HG03025 (cell line): ENCODE data around the gene PTPRC.

Source experiments
- ATAC-seq: cut with Tn5 transposase; IDR thresholded peaks from one replicate; pipeline ENCODE4 v1.9.1; 2021; ENCODE audit warnings: mild to moderate bottlenecking, moderate library complexity; ENCODE audit not compliant: unreplicated experiment, low FRiP score

Gene PTPRC

GRCh38 chr1:198619375-198620140 is 19.3 kb upstream of the PTPRC start:
- no peak for ATAC-seq

- ATAC-seq, result no peak
These were observed 18.6 kb upstream of the PTPRC start for GRCh38 chr1:198620218-198620617.

GRCh38 chr1:198620951-198621824 is 17.7 kb upstream of the PTPRC start:
- ATAC-seq, result peak; percentile 74

GRCh38 chr1:198622001-198622400 is 16.8 kb upstream of the PTPRC start:
- no peak for ATAC-seq

GRCh38 chr1:198623752-198624647 is 14.8 kb upstream of the PTPRC start:
- no peak for ATAC-seq

GRCh38 chr1:198624648-198624980 is 14.2 kb upstream of the PTPRC start:
- no peak for ATAC-seq

GRCh38 chr1:198627436-198628066 is 11.3 kb upstream of the PTPRC start:
- ATAC-seq, result no peak

- no peak for ATAC-seq
These were observed 10.8 kb upstream of the PTPRC start for GRCh38 chr1:198628067-198628455.

GRCh38 chr1:198629610-198630009 is 9.2 kb upstream of the PTPRC start:
- ATAC-seq, result no peak

GRCh38 chr1:198630863-198631262 is 8.0 kb upstream of the PTPRC start:
- ATAC-seq, result no peak

- no peak for ATAC-seq
These were observed 7.5 kb upstream of the PTPRC start for GRCh38 chr1:198631292-198631691.

- no peak for ATAC-seq
These were observed 6.8 kb upstream of the PTPRC start for GRCh38 chr1:198632007-198632406.

- no peak for ATAC-seq
These were observed 5.1 kb upstream of the PTPRC start for GRCh38 chr1:198633675-198634121.

- no peak for ATAC-seq
These were observed 2.9 kb upstream of the PTPRC start for GRCh38 chr1:198635964-198636363.

- ATAC-seq, result no peak
These were observed 2.4 kb upstream of the PTPRC start for GRCh38 chr1:198636391-198636790.

GRCh38 chr1:198637157-198637556 is 1.7 kb upstream of the PTPRC start:
- ATAC-seq, result no peak

- ATAC-seq, result no peak
These were observed 863 bp upstream of the PTPRC start for GRCh38 chr1:198637916-198638437.

GRCh38 chr1:198638441-198638840 is 399 bp upstream of the PTPRC start:
- peak; percentile 34 for ATAC-seq

GRCh38 chr1:198639671-198640143 is 867 bp downstream of the PTPRC start:
- ATAC-seq, result no peak

GRCh38 chr1:198640174-198640573 is 1.3 kb downstream of the PTPRC start:
- ATAC-seq, result no peak
